HEK293 (cell line): Measurements from ENCODE around the gene NPTX1.

Experiments
- HIC1 ChIP-seq: fragments of 450-650 bp; formaldehyde crosslinking; IDR thresholded peaks from 2 replicates; pipeline ENCODE4 v1.5.1; 2016; ENCODE audit warnings: missing biosample characterization, missing genetic modification characterization
- KLF9 ChIP-seq: fragments of 450-650 bp; formaldehyde crosslinking; IDR thresholded peaks from 2 replicates; pipeline ENCODE4 v1.5.1; 2016; ENCODE audit warnings: missing biosample characterization, missing genetic modification characterization, low read depth
- PBX3 ChIP-seq: sonication (generic); formaldehyde crosslinking; IDR thresholded peaks from 2 replicates; pipeline ENCODE4 v1.8.1; 2022; ENCODE audit warnings: mild to moderate bottlenecking, moderate library complexity, missing genetic modification reagents
- PRDM2 ChIP-seq: fragments of 450-650 bp; formaldehyde crosslinking; IDR thresholded peaks from 2 replicates; pipeline ENCODE4 v1.5.1; 2016; ENCODE audit warnings: missing biosample characterization, missing genetic modification characterization, borderline replicate concordance
- RBAK ChIP-seq: fragments of 450-650 bp; formaldehyde crosslinking; IDR thresholded peaks from 2 replicates; pipeline ENCODE4 v1.5.1; 2016; ENCODE audit warnings: missing biosample characterization, missing genetic modification characterization
- YY2 ChIP-seq: fragments of 450-650 bp; formaldehyde crosslinking; IDR thresholded peaks from 2 replicates; pipeline ENCODE4 v1.5.1; 2016; ENCODE audit warnings: missing biosample characterization, missing genetic modification characterization
- ZBTB1 ChIP-seq: fragments of 450-650 bp; formaldehyde crosslinking; IDR thresholded peaks from 2 replicates; pipeline ENCODE4 v1.5.1; 2016; ENCODE audit warnings: missing biosample characterization, missing genetic modification characterization
- ZBTB6 ChIP-seq: fragments of 450-650 bp; formaldehyde crosslinking; IDR thresholded peaks from 2 replicates; pipeline ENCODE4 v1.5.1; 2017; ENCODE audit warnings: missing biosample characterization, missing genetic modification characterization
- ZFHX2 ChIP-seq: fragments of 450-650 bp; formaldehyde crosslinking; conservative IDR thresholded peaks from 2 replicates; pipeline ENCODE4 v1.5.1; 2016; ENCODE audit warnings: missing biosample characterization, missing genetic modification characterization
- ZIC2 ChIP-seq: fragments of 450-650 bp; formaldehyde crosslinking; IDR thresholded peaks from 2 replicates; pipeline ENCODE4 v1.5.1; 2016; ENCODE audit warnings: missing biosample characterization, missing genetic modification characterization
- ZNF138 ChIP-seq: fragments of 450-650 bp; formaldehyde crosslinking; IDR thresholded peaks from 2 replicates; pipeline ENCODE4 v1.5.1; 2016; ENCODE audit warnings: missing biosample characterization, missing genetic modification characterization, borderline replicate concordance
- ZNF140 ChIP-seq: fragments of 450-650 bp; formaldehyde crosslinking; IDR thresholded peaks from 2 replicates; pipeline ENCODE4 v1.5.1; 2016; ENCODE audit warnings: missing biosample characterization, missing genetic modification characterization
- ZNF18 ChIP-seq: fragments of 450-650 bp; formaldehyde crosslinking; IDR thresholded peaks from 2 replicates; pipeline ENCODE4 v1.5.1; 2016; ENCODE audit warnings: missing biosample characterization, missing genetic modification characterization
- ZNF223 ChIP-seq: fragments of 450-650 bp; formaldehyde crosslinking; IDR thresholded peaks from 2 replicates; pipeline ENCODE4 v1.5.1; 2016; ENCODE audit warnings: missing biosample characterization, missing genetic modification characterization
- ZNF274 ChIP-seq, 2 experiments: fragments of 200-500 bp in 1 of 2; fragments of 450-650 bp in 1 of 2; sonication (Bioruptor generic) in 1 of 2; formaldehyde crosslinking in 1 of 2; IDR thresholded peaks; 2 replicates each; pipeline versions ENCODE4 v1.5.1 to v1.6.1; 2014 to 2016; ENCODE audit warnings: borderline replicate concordance in 1 of 2, inconsistent platforms in 1 of 2, low read length in 1 of 2, missing biosample characterization in 1 of 2, missing genetic modification characterization in 1 of 2
- ZNF280D ChIP-seq: fragments of 450-650 bp; formaldehyde crosslinking; IDR thresholded peaks from 2 replicates; pipeline ENCODE4 v1.5.1; 2016; ENCODE audit warnings: missing biosample characterization, missing genetic modification characterization
- ZNF302 ChIP-seq: fragments of 450-650 bp; formaldehyde crosslinking; IDR thresholded peaks from 2 replicates; pipeline ENCODE4 v1.5.1; 2016; ENCODE audit warnings: missing biosample characterization, missing genetic modification characterization, low read depth
- ZNF501 ChIP-seq: fragments of 450-650 bp; formaldehyde crosslinking; IDR thresholded peaks from 2 replicates; pipeline ENCODE4 v1.5.1; 2016; ENCODE audit warnings: missing biosample characterization, missing genetic modification characterization
- ZNF658 ChIP-seq: fragments of 450-650 bp; formaldehyde crosslinking; IDR thresholded peaks from 2 replicates; pipeline ENCODE4; 2016; ENCODE audit warnings: missing biosample characterization, missing genetic modification characterization
- ZNF677 ChIP-seq: fragments of 450-650 bp; IDR thresholded peaks from 2 replicates; pipeline ENCODE4 v1.5.0; 2018; ENCODE audit warnings: missing biosample characterization, mild to moderate bottlenecking, missing genetic modification characterization, moderate library complexity
- ZNF791 ChIP-seq: fragments of 450-650 bp; formaldehyde crosslinking; IDR thresholded peaks from 2 replicates; pipeline ENCODE4 v1.5.1; 2016; ENCODE audit warnings: missing biosample characterization, missing genetic modification characterization

Gene NPTX1

GRCh38 chr17:80476877-80477646 is 655 bp upstream of the NPTX1 start (continued):
- TF ChIP-seq PBX3 (CRISPR knock-in tag) (no peak), ZNF658 (tag by site-specific recombination) (no peak), ZNF791 (tag by site-specific recombination) (no peak), RBAK (tag by site-specific recombination) (no peak), ZNF138 (tag by site-specific recombination) (no peak), ZNF501 (tag by site-specific recombination) (peak; percentile 77), ZNF302 (no peak), ZNF140 (tag by site-specific recombination) (no peak), YY2 (tag by site-specific recombination) (no peak), ZIC2 (tag by site-specific recombination) (peak; percentile 32; the same call in 1 of the 2 replicates), ZNF274 (IDR thresholded peaks at IDR 0.05; ENCODE audit: low read length) (no peak), ZNF274 (tag by site-specific recombination; IDR thresholded peaks at IDR 0.05; ENCODE audit: borderline replicate concordance) (no peak), ZBTB1 (no peak), KLF9 (tag by site-specific recombination) (0 out of 2 replicates have a peak, but pooled peaks have one; percentile 25), ZBTB6 (tag by site-specific recombination) (peak; percentile 23; the same call in 1 of the 2 replicates), ZNF280D (tag by site-specific recombination) (no peak), ZNF223 (tag by site-specific recombination) (no peak), HIC1 (peak; percentile 71), ZFHX2 (0 out of 2 replicates have a peak, but pooled peaks have one; percentile 46), ZNF18 (tag by site-specific recombination) (no peak), PRDM2 (tag by site-specific recombination) (no peak), ZNF677 (no peak)
